Neural progenitor cell (in vitro differentiated cells): ENCODE measurements around the gene FGFR2. TPM values are rescaled to one million over a fixed set of nuclear protein-coding genes. Genes with fewer than 3 reads are reported as not detected.

Experiments
- DNase-seq: peaks from one replicate; pipeline ENCODE4 v3.0.0-alpha.2; 2016; ENCODE audit warnings: low spot score
- H2AFZ ChIP-seq: fragments of 200-600 bp; sonication (generic); replicated peaks from 2 replicates; pipeline ENCODE4 v1.6.1; 2016; ENCODE audit warnings: antibody characterized with exemption
- H3F3A ChIP-seq: fragments of 200-600 bp; sonication (generic); 2 replicates; pipeline ENCODE4 v1.6.1; 2016; ENCODE audit warnings: antibody characterized with exemption, low read depth
- H3K27ac ChIP-seq: fragments of 200-600 bp; sonication (generic); 2 replicates; pipeline ENCODE4 v1.5.1; 2016; ENCODE audit warnings: mild to moderate bottlenecking
- H3K27me3 ChIP-seq: fragments of 200-600 bp; sonication (generic); 2 replicates; pipeline ENCODE4 v1.6.1; 2016; ENCODE audit warnings: mild to moderate bottlenecking, moderate library complexity
- H3K36me3 ChIP-seq: fragments of 200-600 bp; sonication (generic); 2 replicates; pipeline ENCODE4 v1.5.1; 2016
- H3K4me1 ChIP-seq: fragments of 200-600 bp; sonication (generic); 2 replicates; pipeline ENCODE4 v1.6.1; 2016; ENCODE audit warnings: mixed run types
- H3K4me2 ChIP-seq: fragments of 200-600 bp; sonication (generic); 2 replicates; pipeline ENCODE4 v1.6.1; 2016
- H3K4me3 ChIP-seq: fragments of 200-600 bp; sonication (generic); 2 replicates; pipeline ENCODE4 v1.5.1; 2016
- H3K79me2 ChIP-seq: fragments of 200-600 bp; sonication (generic); 2 replicates; pipeline ENCODE4 v1.6.1; 2016; ENCODE audit warnings: low read depth
- H3K9ac ChIP-seq: fragments of 200-600 bp; sonication (generic); 2 replicates; pipeline ENCODE4 v1.6.1; 2016
- H3K9me3 ChIP-seq: fragments of 200-600 bp; sonication (generic); 2 replicates; pipeline ENCODE4 v1.5.1; 2016; ENCODE audit warnings: low read depth
- H4K20me1 ChIP-seq: fragments of 200-600 bp; sonication (generic); 2 replicates; pipeline ENCODE4 v1.6.1; 2016; ENCODE audit warnings: low read depth
- H3K27ac Mint-ChIP-seq: 3 replicates; pipeline ENCODE4 v1.8.0; 2021; ENCODE audit warnings: mixed read lengths
- H3K27me3 Mint-ChIP-seq: 2 replicates; pipeline ENCODE4 v1.8.0; 2022; ENCODE audit warnings: low read depth, mild to moderate bottlenecking, inconsistent platforms, moderate library complexity, mixed read lengths; ENCODE audit not compliant: insufficient read depth
- H3K36me3 Mint-ChIP-seq: 3 replicates; pipeline ENCODE4 v1.8.0; 2021; ENCODE audit warnings: mixed read lengths
- H3K4me1 Mint-ChIP-seq: 3 replicates; pipeline ENCODE4 v1.8.0; 2021; ENCODE audit warnings: mixed read lengths
- H3K4me3 Mint-ChIP-seq: 3 replicates; pipeline ENCODE4 v1.8.0; 2021; ENCODE audit warnings: mild to moderate bottlenecking, moderate library complexity, mixed read lengths
- H3K9me3 Mint-ChIP-seq: 3 replicates; pipeline ENCODE4 v1.8.0; 2020; ENCODE audit warnings: mixed read lengths
- EZH2 ChIP-seq: fragments of 200-600 bp; sonication (generic); IDR thresholded peaks from 2 replicates; pipeline ENCODE4 v1.6.1; 2017; ENCODE audit warnings: antibody characterized with exemption, mild to moderate bottlenecking, moderate library complexity
- EZH2phosphoT487 ChIP-seq: fragments of 200-600 bp; sonication (generic); IDR thresholded peaks from 2 replicates; pipeline ENCODE4 v1.6.1; 2017; ENCODE audit warnings: antibody characterized with exemption
- total RNA-seq: library from RNA; depleted of rRNA; stranded (reverse); fragments of >200 nt; gene quantifications from 2 replicates; pipeline ENCODE4 v1.2.3, GENCODE V29; 2015; ENCODE audit warnings: low replicate concordance
- TF ChIP-seq, protein P1 (sequence below): fragments of 200-600 bp; sonication (generic); IDR thresholded peaks from 2 replicates; pipeline ENCODE4 v1.5.1; 2017; ENCODE audit warnings: antibody characterized with exemption, mild to moderate bottlenecking

The FGFR2 gene
- total RNA-seq, 1 donor from 2014 or later, result 99.1 TPM

- Histone ChIP-seq H3K36me3 (peaks cover 10% of the 10 kb centered on the region), H3K4me1 (peaks cover 11% of the 10 kb centered on the region), H3K9me3 (no peaks in the 10 kb centered on the region), H3K4me2 (no peak overlapping the region), H3F3A (peaks cover 7% of the 10 kb centered on the region), H3K9ac (no peak overlapping the region), H4K20me1 (peaks cover 56% of the 10 kb centered on the region), H2AFZ (no peak overlapping the region), H3K27ac (no peak overlapping the region), H3K4me3 (no peak overlapping the region), H3K27me3 (no peaks in the 10 kb centered on the region), H3K79me2 (peaks cover 35% of the 10 kb centered on the region)
- no peak for TF ChIP-seq EZH2
- TF ChIP-seq, protein P1, sequence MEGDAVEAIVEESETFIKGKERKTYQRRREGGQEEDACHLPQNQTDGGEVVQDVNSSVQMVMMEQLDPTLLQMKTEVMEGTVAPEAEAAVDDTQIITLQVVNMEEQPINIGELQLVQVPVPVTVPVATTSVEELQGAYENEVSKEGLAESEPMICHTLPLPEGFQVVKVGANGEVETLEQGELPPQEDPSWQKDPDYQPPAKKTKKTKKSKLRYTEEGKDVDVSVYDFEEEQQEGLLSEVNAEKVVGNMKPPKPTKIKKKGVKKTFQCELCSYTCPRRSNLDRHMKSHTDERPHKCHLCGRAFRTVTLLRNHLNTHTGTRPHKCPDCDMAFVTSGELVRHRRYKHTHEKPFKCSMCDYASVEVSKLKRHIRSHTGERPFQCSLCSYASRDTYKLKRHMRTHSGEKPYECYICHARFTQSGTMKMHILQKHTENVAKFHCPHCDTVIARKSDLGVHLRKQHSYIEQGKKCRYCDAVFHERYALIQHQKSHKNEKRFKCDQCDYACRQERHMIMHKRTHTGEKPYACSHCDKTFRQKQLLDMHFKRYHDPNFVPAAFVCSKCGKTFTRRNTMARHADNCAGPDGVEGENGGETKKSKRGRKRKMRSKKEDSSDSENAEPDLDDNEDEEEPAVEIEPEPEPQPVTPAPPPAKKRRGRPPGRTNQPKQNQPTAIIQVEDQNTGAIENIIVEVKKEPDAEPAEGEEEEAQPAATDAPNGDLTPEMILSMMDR, result peak; percentile 35
- TF ChIP-seq EZH2phosphoT487, result no peak
- DNase-seq, result no peak
- Mint-ChIP-seq H3K4me3 (no peak overlapping the region), H3K27me3 (peaks cover 3% of the 10 kb centered on the region), H3K9me3 (no peaks in the 10 kb centered on the region), H3K4me1 (peaks cover 23% of the 10 kb centered on the region), H3K27ac (no peak overlapping the region), H3K36me3 (peaks cover 75% of the 10 kb centered on the region)
Observed at GRCh38 chr10:121497513-121498470, 100.5 kb downstream of the FGFR2 start.

- H3F3A ChIP-seq, result peaks cover 7% of the 10 kb centered on the region
- no peak overlapping the region for H3K4me2 ChIP-seq
- peaks cover 44% of the 10 kb centered on the region for H3K79me2 ChIP-seq
- Mint-ChIP-seq H3K36me3 (peaks cover 70% of the 10 kb centered on the region), H3K4me1 (peaks cover 17% of the 10 kb centered on the region), H3K27me3 (no peaks in the 10 kb centered on the region), H3K4me3 (no peak overlapping the region), H3K27ac (no peak overlapping the region), H3K9me3 (no peaks in the 10 kb centered on the region)
- peaks cover 12% of the 10 kb centered on the region for H3K36me3 ChIP-seq
- no peaks in the 10 kb centered on the region for H3K9me3 ChIP-seq
- H3K4me3 ChIP-seq, result no peak overlapping the region
- H3K27ac ChIP-seq, result no peak overlapping the region
- TF ChIP-seq, protein P1, result no peak
- no peak for TF ChIP-seq EZH2phosphoT487
- no peak overlapping the region for H2AFZ ChIP-seq
- peaks cover 13% of the 10 kb centered on the region for H3K4me1 ChIP-seq
- H3K9ac ChIP-seq, result no peak overlapping the region
- no peaks in the 10 kb centered on the region for H3K27me3 ChIP-seq
- DNase-seq, result no peak
- peaks cover 61% of the 10 kb centered on the region for H4K20me1 ChIP-seq
Observed at GRCh38 chr10:121495719-121496118, 102.5 kb downstream of the FGFR2 start.

DNA sequence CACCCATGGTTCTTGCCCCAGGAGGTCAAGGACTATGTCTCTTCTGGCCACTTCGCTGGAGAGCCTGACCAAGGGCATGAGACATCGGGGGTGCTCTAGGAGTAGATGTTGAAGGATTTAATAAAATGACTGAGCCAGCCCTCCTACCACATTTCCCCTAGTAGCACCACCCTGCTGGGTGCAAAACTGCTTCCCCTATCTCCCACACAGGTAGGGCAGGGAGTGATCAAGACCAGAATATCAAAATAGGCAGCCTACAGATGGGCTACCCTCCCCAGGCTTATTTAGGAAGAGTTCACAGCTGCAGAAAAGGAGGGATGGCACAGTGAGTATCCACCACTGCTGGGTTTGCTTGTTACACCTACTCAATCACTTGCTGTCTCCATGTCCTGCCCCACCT lies 103.9 kb downstream of the FGFR2 start:
- Histone ChIP-seq H3K4me1 (peaks cover 13% of the 10 kb centered on the region), H3F3A (no peaks in the 10 kb centered on the region), H3K9ac (no peak overlapping the region), H3K79me2 (peaks cover 39% of the 10 kb centered on the region), H3K27ac (no peak overlapping the region), H3K4me3 (no peak overlapping the region), H3K4me2 (no peak overlapping the region), H2AFZ (no peak overlapping the region), H3K9me3 (no peaks in the 10 kb centered on the region), H3K36me3 (peaks cover 12% of the 10 kb centered on the region), H3K27me3 (no peaks in the 10 kb centered on the region), H4K20me1 (peaks cover 55% of the 10 kb centered on the region)
- Mint-ChIP-seq H3K36me3 (peaks cover 67% of the 10 kb centered on the region), H3K4me3 (no peak overlapping the region), H3K27me3 (no peaks in the 10 kb centered on the region), H3K27ac (no peak overlapping the region), H3K4me1 (peaks cover 14% of the 10 kb centered on the region), H3K9me3 (peaks cover 1% of the 10 kb centered on the region)
- no peak for DNase-seq
- TF ChIP-seq EZH2phosphoT487 (no peak), EZH2 (no peak)
- TF ChIP-seq, protein P1, result no peak
